Hair follicular keratinocyte (primary cell): Measurements from ENCODE around the gene SLC19A1. TPM values are rescaled to one million over a fixed set of nuclear protein-coding genes. Genes with fewer than 3 reads are reported as not detected.

Source experiments
- total RNA-seq: library from RNA; depleted of rRNA; stranded (reverse); fragments of >200 nt; gene quantifications from 2 replicates; pipeline ENCODE4 v1.2.3, GENCODE V29; 2015

Gene SLC19A1
- 6.5 and 15.4 TPM in 2 replicates for total RNA-seq

DNA sequence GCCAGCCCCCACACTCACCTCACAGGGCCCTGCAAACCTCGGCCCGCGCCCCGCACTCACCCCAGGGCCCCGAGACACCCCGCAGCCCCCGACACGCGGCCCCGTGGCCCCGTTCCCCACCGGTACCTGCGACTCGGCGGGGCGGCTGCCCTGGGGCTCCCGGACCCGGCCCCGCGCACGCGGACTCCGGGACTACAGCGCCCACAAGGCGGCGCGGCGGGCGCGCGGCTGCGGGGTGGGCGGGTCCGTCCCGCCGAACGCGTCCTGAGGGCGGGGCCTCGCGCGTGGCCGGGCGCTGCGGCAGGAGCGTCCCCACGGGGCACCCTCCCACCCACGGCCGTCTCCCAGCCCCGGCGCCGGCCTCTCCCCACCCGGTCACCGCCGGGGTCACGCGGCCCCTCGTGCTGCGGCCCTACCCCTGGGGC is at the start of gene SLC19A1:
Gene SLC19A1 (minus strand): TSS at position 199 of the 425 bp plus-strand sequence. CDS start 4,481 bp downstream, outside the sequence.

Other genes starting within 250 kb of the SLC19A1 start
- gene COL18A1, start 137.3 kb downstream of the SLC19A1 start, total RNA-seq, result 96.4 and 136 TPM in 2 replicates
- gene PCBP3, start 101.3 kb upstream of the SLC19A1 start, total RNA-seq, result 0.23 and 0.30 TPM in 2 replicates